ENCODE results near the gene CFAP73.
A peak's percentile ranks its signal among the peaks of the same experiment; 100 is the strongest.
"Not testable (repeated sequence)": the region's sequence is repeated elsewhere in the genome, so short reads cannot be mapped to it uniquely, and the experiment has no call there.

The CFAP73 gene

GRCh38 chr12:113135178-113136127, 14.1 kb upstream of the CFAP73 start, which contains the start of gene RASAL1:
RASAL1 (minus strand) TSS chr12:113135761; CDS start chr12:113135462, 299 bp downstream.
- Histone ChIP-seq H3K27ac (no peak within 1 kb of the TSS), H3K4me3 (no peak within 1 kb of the TSS)
- no peak for TF ChIP-seq CTCF (IDR thresholded peaks at IDR 0.05)
- no peak for DNase-seq (ENCODE audit: low spot score)

GRCh38 chr12:113136128-113136989, 13.2 kb upstream of the CFAP73 start:
- Histone ChIP-seq H3K4me3 (no peak overlapping the region), H3K27ac (no peak overlapping the region)
- no peak for DNase-seq (ENCODE audit: low spot score)
- TF ChIP-seq CTCF (IDR thresholded peaks at IDR 0.05), result no peak

GRCh38 chr12:113136990-113137511, 12.5 kb upstream of the CFAP73 start:
- TF ChIP-seq CTCF (IDR thresholded peaks at IDR 0.05), result no peak
- H3K4me3 ChIP-seq, result no peak overlapping the region
- no peak for DNase-seq (ENCODE audit: low spot score)
- H3K27ac ChIP-seq, result no peak overlapping the region

- no peak for TF ChIP-seq CTCF (IDR thresholded peaks at IDR 0.05)
Measured at GRCh38 chr12:113137861-113138783, 11.4 kb upstream of the CFAP73 start.

GRCh38 chr12:113138826-113139225, 10.7 kb upstream of the CFAP73 start:
- TF ChIP-seq CTCF (IDR thresholded peaks at IDR 0.05), result no peak
- DNase-seq (ENCODE audit: low spot score), result no peak
- Histone ChIP-seq H3K27ac (no peak overlapping the region), H3K4me3 (no peak overlapping the region)

More at GRCh38 chr12:113137861-113138783, 11.4 kb upstream of the CFAP73 start:
- H3K4me3 ChIP-seq, result no peak overlapping the region
- no peak overlapping the region for H3K27ac ChIP-seq
- no peak for DNase-seq (ENCODE audit: low spot score)

- DNase-seq (ENCODE audit: low spot score), result no peak
- H3K4me3 ChIP-seq, result no peak overlapping the region
- no peak for TF ChIP-seq CTCF (IDR thresholded peaks at IDR 0.05)
- H3K27ac ChIP-seq, result no peak overlapping the region
Measured at GRCh38 chr12:113140706-113141105, 8.8 kb upstream of the CFAP73 start.

- H3K4me3 ChIP-seq; DNase-seq (ENCODE audit: low spot score): not testable (repeated sequence)
- peak overlapping the region in 1 of 2 donors; percentile 65 for H3K27ac ChIP-seq
Measured at GRCh38 chr12:113141716-113142115, 7.8 kb upstream of the CFAP73 start.

All from coronary artery (tissue), 2 donors.